ENCODE data around the gene KDM4B. TPM values are rescaled to one million over a fixed set of nuclear protein-coding genes. Genes with fewer than 3 reads are reported as not detected.

KDM4B gene
- total and polyA plus RNA-seq, 4 donors, result 3.2 to 19.7 (median 12.9) TPM

DNA sequence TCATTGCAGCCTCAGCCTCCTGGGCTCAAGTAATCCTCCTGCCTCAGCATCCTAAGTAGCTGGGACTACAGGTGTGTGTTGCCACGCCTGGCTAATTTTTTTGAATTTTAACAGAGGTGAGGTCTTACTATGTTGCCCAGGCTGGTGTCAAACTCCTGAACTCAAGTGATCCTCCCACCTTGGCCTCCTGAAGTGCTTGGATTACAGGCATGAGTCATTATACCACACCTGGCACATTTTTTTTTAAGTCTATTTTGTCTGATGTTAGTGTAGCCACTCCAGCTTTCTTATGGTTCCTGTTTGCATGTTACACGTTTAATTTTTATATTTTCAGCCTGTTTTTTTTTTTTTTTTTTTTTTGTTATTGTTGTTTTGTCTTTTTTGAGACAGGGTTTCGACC, 24.8 kb downstream of the KDM4B start:
- H3K4me3 ChIP-seq (ENCODE audit: low read depth in 1 of 3, low read length in 3 of 3), result no peak overlapping the region
- no peak overlapping the region for H3K9ac ChIP-seq (ENCODE audit: low read depth in 1 of 2, low read length in 2 of 2)
- no peaks in the 10 kb centered on the region for H3K27me3 ChIP-seq (ENCODE audit: control insufficient read depth in 4 of 4, insufficient read depth in 4 of 4, low read length in 3 of 4)
- TF ChIP-seq FOXA1 (IDR thresholded peaks at IDR 0.05), result no peak
- TF ChIP-seq, protein P1, sequence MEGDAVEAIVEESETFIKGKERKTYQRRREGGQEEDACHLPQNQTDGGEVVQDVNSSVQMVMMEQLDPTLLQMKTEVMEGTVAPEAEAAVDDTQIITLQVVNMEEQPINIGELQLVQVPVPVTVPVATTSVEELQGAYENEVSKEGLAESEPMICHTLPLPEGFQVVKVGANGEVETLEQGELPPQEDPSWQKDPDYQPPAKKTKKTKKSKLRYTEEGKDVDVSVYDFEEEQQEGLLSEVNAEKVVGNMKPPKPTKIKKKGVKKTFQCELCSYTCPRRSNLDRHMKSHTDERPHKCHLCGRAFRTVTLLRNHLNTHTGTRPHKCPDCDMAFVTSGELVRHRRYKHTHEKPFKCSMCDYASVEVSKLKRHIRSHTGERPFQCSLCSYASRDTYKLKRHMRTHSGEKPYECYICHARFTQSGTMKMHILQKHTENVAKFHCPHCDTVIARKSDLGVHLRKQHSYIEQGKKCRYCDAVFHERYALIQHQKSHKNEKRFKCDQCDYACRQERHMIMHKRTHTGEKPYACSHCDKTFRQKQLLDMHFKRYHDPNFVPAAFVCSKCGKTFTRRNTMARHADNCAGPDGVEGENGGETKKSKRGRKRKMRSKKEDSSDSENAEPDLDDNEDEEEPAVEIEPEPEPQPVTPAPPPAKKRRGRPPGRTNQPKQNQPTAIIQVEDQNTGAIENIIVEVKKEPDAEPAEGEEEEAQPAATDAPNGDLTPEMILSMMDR (IDR thresholded peaks at IDR 0.05; ENCODE audit: low read depth, low read length, missing input control), result no peak
- TF ChIP-seq, protein P2, sequence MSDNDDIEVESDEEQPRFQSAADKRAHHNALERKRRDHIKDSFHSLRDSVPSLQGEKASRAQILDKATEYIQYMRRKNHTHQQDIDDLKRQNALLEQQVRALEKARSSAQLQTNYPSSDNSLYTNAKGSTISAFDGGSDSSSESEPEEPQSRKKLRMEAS (IDR thresholded peaks at IDR 0.05), result no peak
- no peak for TF ChIP-seq FOXA2 (IDR thresholded peaks at IDR 0.05)
- TF ChIP-seq GABPA (IDR thresholded peaks at IDR 0.05 in 1 of 2, conservative IDR thresholded peaks at IDR 0.05 in 1 of 2), result no peak
- 90% methylated on average over 3 of the region's 3 CpGs for WGBS
- no peak for DNase-seq (ENCODE audit: low spot score)
- no peak overlapping the region for H3K27ac ChIP-seq (ENCODE audit: low read depth in 1 of 2, low read length in 2 of 2)
- H3K9me3 ChIP-seq (ENCODE audit: control insufficient read depth in 4 of 4, low read length in 3 of 4), result no peaks in the 10 kb centered on the region
- peaks cover 4 to 17% (median 8%) of the 10 kb centered on the region in 4 donors for H3K4me1 ChIP-seq (ENCODE audit: control insufficient read depth in 4 of 4, insufficient read depth in 4 of 4, low read length in 3 of 4)
- H3K36me3 ChIP-seq (ENCODE audit: control insufficient read depth in 4 of 4, insufficient read depth in 3 of 4, low read depth in 1 of 4, low read length in 3 of 4), result peaks cover 0 to 4% (median 2%) of the 10 kb centered on the region in 4 donors

DNA sequence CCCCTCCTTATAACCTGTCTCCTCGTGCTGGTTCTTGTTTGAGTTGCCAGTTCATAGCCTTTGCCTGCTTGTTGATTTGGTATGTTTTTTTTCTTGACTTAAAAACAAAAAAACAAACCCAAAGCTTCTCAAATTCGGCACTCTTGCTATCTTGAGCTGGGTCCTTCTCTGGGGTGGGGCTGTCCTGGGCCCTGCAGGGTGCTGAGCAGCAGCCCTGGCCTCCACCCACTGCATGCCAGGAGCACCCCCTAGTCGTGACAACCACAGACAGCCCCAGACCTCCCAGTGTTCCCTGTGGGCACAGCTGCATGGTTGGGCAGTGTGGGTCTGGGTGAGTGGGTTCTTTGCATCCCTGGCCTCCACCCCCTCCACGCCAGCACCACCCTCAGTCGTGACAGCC, 27.8 kb downstream of the KDM4B start:
- Histone ChIP-seq H3K36me3 (ENCODE audit: control insufficient read depth in 4 of 4, insufficient read depth in 3 of 4, low read depth in 1 of 4, low read length in 3 of 4) (peaks cover 0 to 4% (median 2%) of the 10 kb centered on the region in 4 donors), H3K4me3 (ENCODE audit: low read depth in 1 of 3, low read length in 3 of 3) (no peak overlapping the region)

More for the DNA sequence above, 27.8 kb downstream of the KDM4B start:
- WGBS, result 88% methylated on average over 5 of the region's 5 CpGs
- H3K9ac ChIP-seq (ENCODE audit: low read depth in 1 of 2, low read length in 2 of 2), result no peak overlapping the region
- TF ChIP-seq GABPA (IDR thresholded peaks at IDR 0.05 in 1 of 2, conservative IDR thresholded peaks at IDR 0.05 in 1 of 2) (no peak), RXRA (IDR thresholded peaks at IDR 0.05) (no peak), HNF4A (conservative IDR thresholded peaks at IDR 0.05) (no peak), NR2F2 (IDR thresholded peaks at IDR 0.05) (no peak), JUND (IDR thresholded peaks at IDR 0.05) (no peak), FOXA1 (IDR thresholded peaks at IDR 0.05) (no peak), TAF1 (conservative IDR thresholded peaks at IDR 0.05) (no peak), YY1 (IDR thresholded peaks at IDR 0.05) (no peak), EGR1 (IDR thresholded peaks at IDR 0.05; ENCODE audit: low read depth in 2 of 2) (no peak), FOXA2 (IDR thresholded peaks at IDR 0.05) (no peak), SP1 (IDR thresholded peaks at IDR 0.05) (no peak), HNF4G (IDR thresholded peaks at IDR 0.05) (no peak), RAD21 (IDR thresholded peaks at IDR 0.05) (no peak)
- TF ChIP-seq, protein P2 (IDR thresholded peaks at IDR 0.05), result no peak
- TF ChIP-seq, protein P1 (IDR thresholded peaks at IDR 0.05; ENCODE audit: low read depth, low read length, missing input control), result no peak
- TF ChIP-seq, protein P3, sequence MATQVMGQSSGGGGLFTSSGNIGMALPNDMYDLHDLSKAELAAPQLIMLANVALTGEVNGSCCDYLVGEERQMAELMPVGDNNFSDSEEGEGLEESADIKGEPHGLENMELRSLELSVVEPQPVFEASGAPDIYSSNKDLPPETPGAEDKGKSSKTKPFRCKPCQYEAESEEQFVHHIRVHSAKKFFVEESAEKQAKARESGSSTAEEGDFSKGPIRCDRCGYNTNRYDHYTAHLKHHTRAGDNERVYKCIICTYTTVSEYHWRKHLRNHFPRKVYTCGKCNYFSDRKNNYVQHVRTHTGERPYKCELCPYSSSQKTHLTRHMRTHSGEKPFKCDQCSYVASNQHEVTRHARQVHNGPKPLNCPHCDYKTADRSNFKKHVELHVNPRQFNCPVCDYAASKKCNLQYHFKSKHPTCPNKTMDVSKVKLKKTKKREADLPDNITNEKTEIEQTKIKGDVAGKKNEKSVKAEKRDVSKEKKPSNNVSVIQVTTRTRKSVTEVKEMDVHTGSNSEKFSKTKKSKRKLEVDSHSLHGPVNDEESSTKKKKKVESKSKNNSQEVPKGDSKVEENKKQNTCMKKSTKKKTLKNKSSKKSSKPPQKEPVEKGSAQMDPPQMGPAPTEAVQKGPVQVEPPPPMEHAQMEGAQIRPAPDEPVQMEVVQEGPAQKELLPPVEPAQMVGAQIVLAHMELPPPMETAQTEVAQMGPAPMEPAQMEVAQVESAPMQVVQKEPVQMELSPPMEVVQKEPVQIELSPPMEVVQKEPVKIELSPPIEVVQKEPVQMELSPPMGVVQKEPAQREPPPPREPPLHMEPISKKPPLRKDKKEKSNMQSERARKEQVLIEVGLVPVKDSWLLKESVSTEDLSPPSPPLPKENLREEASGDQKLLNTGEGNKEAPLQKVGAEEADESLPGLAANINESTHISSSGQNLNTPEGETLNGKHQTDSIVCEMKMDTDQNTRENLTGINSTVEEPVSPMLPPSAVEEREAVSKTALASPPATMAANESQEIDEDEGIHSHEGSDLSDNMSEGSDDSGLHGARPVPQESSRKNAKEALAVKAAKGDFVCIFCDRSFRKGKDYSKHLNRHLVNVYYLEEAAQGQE (IDR thresholded peaks at IDR 0.05), result no peak
- TF ChIP-seq, protein P4, sequence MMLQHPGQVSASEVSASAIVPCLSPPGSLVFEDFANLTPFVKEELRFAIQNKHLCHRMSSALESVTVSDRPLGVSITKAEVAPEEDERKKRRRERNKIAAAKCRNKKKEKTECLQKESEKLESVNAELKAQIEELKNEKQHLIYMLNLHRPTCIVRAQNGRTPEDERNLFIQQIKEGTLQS (IDR thresholded peaks at IDR 0.05), result no peak
- TF ChIP-seq, protein P5, sequence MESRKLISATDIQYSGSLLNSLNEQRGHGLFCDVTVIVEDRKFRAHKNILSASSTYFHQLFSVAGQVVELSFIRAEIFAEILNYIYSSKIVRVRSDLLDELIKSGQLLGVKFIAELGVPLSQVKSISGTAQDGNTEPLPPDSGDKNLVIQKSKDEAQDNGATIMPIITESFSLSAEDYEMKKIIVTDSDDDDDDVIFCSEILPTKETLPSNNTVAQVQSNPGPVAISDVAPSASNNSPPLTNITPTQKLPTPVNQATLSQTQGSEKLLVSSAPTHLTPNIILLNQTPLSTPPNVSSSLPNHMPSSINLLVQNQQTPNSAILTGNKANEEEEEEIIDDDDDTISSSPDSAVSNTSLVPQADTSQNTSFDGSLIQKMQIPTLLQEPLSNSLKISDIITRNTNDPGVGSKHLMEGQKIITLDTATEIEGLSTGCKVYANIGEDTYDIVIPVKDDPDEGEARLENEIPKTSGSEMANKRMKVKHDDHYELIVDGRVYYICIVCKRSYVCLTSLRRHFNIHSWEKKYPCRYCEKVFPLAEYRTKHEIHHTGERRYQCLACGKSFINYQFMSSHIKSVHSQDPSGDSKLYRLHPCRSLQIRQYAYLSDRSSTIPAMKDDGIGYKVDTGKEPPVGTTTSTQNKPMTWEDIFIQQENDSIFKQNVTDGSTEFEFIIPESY (IDR thresholded peaks at IDR 0.05), result no peak
- no peaks in the 10 kb centered on the region for H3K9me3 ChIP-seq (ENCODE audit: control insufficient read depth in 4 of 4, low read length in 3 of 4)
- DNase-seq (ENCODE audit: low spot score), result no peak
- H3K27me3 ChIP-seq (ENCODE audit: control insufficient read depth in 4 of 4, insufficient read depth in 4 of 4, low read length in 3 of 4), result no peaks in the 10 kb centered on the region
- H3K27ac ChIP-seq (ENCODE audit: low read depth in 1 of 2, low read length in 2 of 2), result no peak overlapping the region
- peaks cover 2 to 9% (median 5%) of the 10 kb centered on the region in 4 donors for H3K4me1 ChIP-seq (ENCODE audit: control insufficient read depth in 4 of 4, insufficient read depth in 4 of 4, low read length in 3 of 4)
